ENCODE results near the gene RUFY4. TPM values are rescaled to one million over a fixed set of nuclear protein-coding genes. Genes with fewer than 3 reads are reported as not detected.
"Not testable (repeated sequence)": the region's sequence is repeated elsewhere in the genome, so short reads cannot be mapped to it uniquely, and the experiment has no call there.

Gene RUFY4
- total RNA-seq, 8 experiments from 2014 or later, result 0.21 to 0.95 (median 0.35) TPM; not detected in 1

GRCh38 chr2:218033590-218034496 is 35.2 kb upstream of the RUFY4 start:
- in situ Hi-C loops (cut with MboI; ENCODE audit: low pct_unique_long_range_greater_than_20kb in 2 of 9, low sequenced_read_pairs in 9 of 9, unreplicated experiment in 9 of 9), result loop anchor here in 2 of 9 experiments (25.0 kb wide), 1 partner anchor 247 kb away; no protein-coding TSS in a partner anchor
- Histone ChIP-seq H3K4me3 (no peak overlapping the region), H3K27ac (no peak overlapping the region), H3K4me1 (replicated peaks in 1 of 2) (peaks cover 20 to 25% of the 10 kb centered on the region in 2 donors)
- 7 to 80% (median 62%) methylated on average over 1 to 11 of the region's 45 CpGs; no CpG with 5 or more reads in 4 of the 10 experiments for WGBS, 10 experiments
- peak in 5 of 8 experiments; percentile 32 to 62 (median 55) for ATAC-seq (replicated peaks in 6 of 8)

GRCh38 chr2:218034497-218035213 is 34.4 kb upstream of the RUFY4 start:
- in situ Hi-C loops (cut with MboI; ENCODE audit: low pct_unique_long_range_greater_than_20kb in 2 of 9, low sequenced_read_pairs in 9 of 9, unreplicated experiment in 9 of 9), result loop anchor here in 2 of 9 experiments (25.0 kb wide), 1 partner anchor 247 kb away; no protein-coding TSS in a partner anchor
- WGBS, 10 experiments, result 0 to 60% (median 13%) methylated on average over 1 to 5 of the region's 24 CpGs; no CpG with 5 or more reads in 5 of the 10 experiments
- peak; percentile 76 to 91 (median 80) for ATAC-seq (replicated peaks in 6 of 8)
- H3K27ac ChIP-seq, H3K4me3 ChIP-seq: not testable (repeated sequence)
- peaks cover 20 to 25% of the 10 kb centered on the region in 2 donors for H3K4me1 ChIP-seq (replicated peaks in 1 of 2)

- Histone ChIP-seq H3K4me1 (replicated peaks in 1 of 2) (peaks cover 20 to 25% of the 10 kb centered on the region in 2 donors), H3K27ac (no peak overlapping the region), H3K4me3 (no peak overlapping the region)
- no peak for ATAC-seq (replicated peaks in 6 of 8)
- in situ Hi-C loops (cut with MboI; ENCODE audit: low pct_unique_long_range_greater_than_20kb in 2 of 9, low sequenced_read_pairs in 9 of 9, unreplicated experiment in 9 of 9), result loop anchor here in 2 of 9 experiments (25.0 kb wide), 1 partner anchor 248 kb away; no protein-coding TSS in a partner anchor
- 42 to 100% (median 80%) methylated on average over 1 to 2 of the region's 12 CpGs; no CpG with 5 or more reads in 7 of the 10 experiments for WGBS, 10 experiments
Observed at GRCh38 chr2:218035463-218036100, 33.5 kb upstream of the RUFY4 start.

- whole genome bisulfite sequencing, 10 experiments, result 45 to 83% (median 67%) methylated on average over 1 to 5 of the region's 5 CpGs; no CpG with 5 or more reads in 2 of the 10 experiments
- in situ Hi-C loops (cut with MboI; ENCODE audit: low pct_unique_long_range_greater_than_20kb in 2 of 9, low sequenced_read_pairs in 9 of 9, unreplicated experiment in 9 of 9), result loop anchor here in 2 of 9 experiments (25.0 kb wide), 1 partner anchor 249 kb away; no protein-coding TSS in a partner anchor
Observed at GRCh38 chr2:218036371-218036770, 32.7 kb upstream of the RUFY4 start.

GRCh38 chr2:218039171-218039570 is 29.9 kb upstream of the RUFY4 start:
- 0 to 100% (median 57%) methylated on average over 1 to 2 of the region's 2 CpGs; no CpG with 5 or more reads in 3 of the 10 experiments for WGBS, 10 experiments
- H3K4me3 ChIP-seq, result no peak overlapping the region
- ATAC-seq (replicated peaks in 6 of 8), result no peak
- peaks cover 4 to 5% of the 10 kb centered on the region in 2 donors for H3K4me1 ChIP-seq (replicated peaks in 1 of 2)
- H3K27ac ChIP-seq, result no peak overlapping the region
- in situ Hi-C loops (cut with MboI; ENCODE audit: low pct_unique_long_range_greater_than_20kb in 2 of 9, low sequenced_read_pairs in 9 of 9, unreplicated experiment in 9 of 9), result loop anchor here in 2 of 9 experiments (25.0 kb wide), 1 partner anchor 252 kb away; no protein-coding TSS in a partner anchor

More at GRCh38 chr2:218036371-218036770, 32.7 kb upstream of the RUFY4 start:
- Histone ChIP-seq H3K27ac (no peak overlapping the region), H3K4me3 (no peak overlapping the region), H3K4me1 (replicated peaks in 1 of 2) (peaks cover 20 to 25% of the 10 kb centered on the region in 2 donors)
- no peak for ATAC-seq (replicated peaks in 6 of 8)

- in situ Hi-C loops (cut with MboI; ENCODE audit: low pct_unique_long_range_greater_than_20kb in 2 of 9, low sequenced_read_pairs in 9 of 9, unreplicated experiment in 9 of 9), result loop anchor here in 2 of 9 experiments (25.0 kb wide), 1 partner anchor 254 kb away; no protein-coding TSS in a partner anchor
- Histone ChIP-seq H3K4me3 (no peak overlapping the region), H3K4me1 (replicated peaks in 1 of 2) (no peaks in the 10 kb centered on the region), H3K27ac (no peak overlapping the region)
- no peak for ATAC-seq (replicated peaks in 6 of 8)
- WGBS, 10 experiments, result 7 to 67% (median 44%) methylated on average over 1 to 2 of the region's 2 CpGs; no CpG with 5 or more reads in 3 of the 10 experiments
Observed at GRCh38 chr2:218040883-218041282, 28.2 kb upstream of the RUFY4 start.

- 50 to 100% (median 86%) methylated on average over 1 to 2 of the region's 2 CpGs for WGBS, 10 experiments
- Histone ChIP-seq H3K4me3 (no peak overlapping the region), H3K27ac (no peak overlapping the region), H3K4me1 (replicated peaks in 1 of 2) (no peaks in the 10 kb centered on the region)
- in situ Hi-C loops (cut with MboI; ENCODE audit: low pct_unique_long_range_greater_than_20kb in 2 of 9, low sequenced_read_pairs in 9 of 9, unreplicated experiment in 9 of 9), result loop anchor here in 2 of 9 experiments (25.0 kb wide), 1 partner anchor 254 kb away; no protein-coding TSS in a partner anchor
- ATAC-seq (replicated peaks in 6 of 8), result no peak
Observed at GRCh38 chr2:218041302-218042168, 27.5 kb upstream of the RUFY4 start.

GRCh38 chr2:218043100-218043499 is 26.0 kb upstream of the RUFY4 start:
- Histone ChIP-seq H3K4me1 (replicated peaks in 1 of 2) (no peaks in the 10 kb centered on the region), H3K27ac (no peak overlapping the region), H3K4me3 (no peak overlapping the region)
- in situ Hi-C loops (cut with MboI; ENCODE audit: low pct_unique_long_range_greater_than_20kb in 2 of 9, low sequenced_read_pairs in 9 of 9, unreplicated experiment in 9 of 9), result loop anchor here in 2 of 9 experiments (25.0 kb wide), 1 partner anchor 256 kb away; no protein-coding TSS in a partner anchor
- WGBS, 10 experiments, result 50 to 100% (median 88%) methylated on average over 1 of the region's 1 CpG; no CpG with 5 or more reads in 5 of the 10 experiments
- ATAC-seq (replicated peaks in 6 of 8), result peak in 2 of 8 experiments; percentile 78 to 80

- 40 to 76% methylated on average over 1 to 3 of the region's 5 CpGs; no CpG with 5 or more reads in 8 of the 10 experiments for WGBS, 10 experiments
- H3K27ac ChIP-seq, result no peak overlapping the region
- H3K4me3 ChIP-seq, result no peak overlapping the region
- no peaks in the 10 kb centered on the region for H3K4me1 ChIP-seq (replicated peaks in 1 of 2)
- in situ Hi-C loops (cut with MboI; ENCODE audit: low pct_unique_long_range_greater_than_20kb in 2 of 9, low sequenced_read_pairs in 9 of 9, unreplicated experiment in 9 of 9), result loop anchor here in 2 of 9 experiments (25.0 kb wide), 1 partner anchor 256 kb away; no protein-coding TSS in a partner anchor
- no peak for ATAC-seq (replicated peaks in 6 of 8)
Observed at GRCh38 chr2:218043701-218044109, 25.3 kb upstream of the RUFY4 start.

- not testable (repeated sequence) for H3K4me1 ChIP-seq (replicated peaks in 1 of 2); ATAC-seq (replicated peaks in 6 of 8); H3K27ac ChIP-seq; H3K4me3 ChIP-seq
- in situ Hi-C loops (cut with MboI; ENCODE audit: low pct_unique_long_range_greater_than_20kb in 2 of 9, low sequenced_read_pairs in 9 of 9, unreplicated experiment in 9 of 9), result loop anchor here in 2 of 9 experiments (25.0 kb wide), 1 partner anchor 257 kb away; no protein-coding TSS in a partner anchor
- WGBS, 10 experiments, result 7 to 100% (median 94%) methylated on average over 1 of the region's 1 CpG; no CpG with 5 or more reads in 6 of the 10 experiments
Observed at GRCh38 chr2:218044599-218044998, 24.5 kb upstream of the RUFY4 start.

- no peak overlapping the region for H3K4me3 ChIP-seq
- ATAC-seq (replicated peaks in 6 of 8), result no peak
- H3K4me1 ChIP-seq (replicated peaks in 1 of 2), result no peaks in the 10 kb centered on the region
- WGBS, 10 experiments, result 51 to 98% (median 77%) methylated on average over 2 to 4 of the region's 4 CpGs; no CpG with 5 or more reads in 2 of the 10 experiments
- in situ Hi-C loops (cut with MboI; ENCODE audit: low pct_unique_long_range_greater_than_20kb in 2 of 9, low sequenced_read_pairs in 9 of 9, unreplicated experiment in 9 of 9), result loop anchor here in 2 of 9 experiments (25.0 kb wide), 1 partner anchor 259 kb away; no protein-coding TSS in a partner anchor
- H3K27ac ChIP-seq, result no peak overlapping the region
Observed at GRCh38 chr2:218046238-218046637, 22.8 kb upstream of the RUFY4 start.
